Smooth muscle cell (in vitro differentiated cells): ENCODE results near the gene NDEL1. TPM values are rescaled to one million over a fixed set of nuclear protein-coding genes. Genes with fewer than 3 reads are reported as not detected.
A peak's percentile ranks its signal among the peaks of the same experiment; 100 is the strongest.

Source experiments
- DNase-seq: peaks from one replicate; lab custom pipeline; 2025; ENCODE audit not compliant: unreplicated experiment; lab: John Stamatoyannopoulos, UW
- H2AFZ ChIP-seq: fragments of 200-600 bp; sonication (generic); 2 replicates; pipeline ENCODE4 v1.6.0; 2016; ENCODE audit warnings: antibody characterized with exemption, low read depth, mild to moderate bottlenecking
- H3F3A ChIP-seq: fragments of 200-600 bp; sonication (generic); 2 replicates; pipeline ENCODE4 v1.6.0; 2017; ENCODE audit warnings: antibody characterized with exemption, low read depth
- H3K27ac ChIP-seq: fragments of 200-600 bp; sonication (generic); 2 replicates; pipeline ENCODE4 v1.5.1; 2016; ENCODE audit warnings: low read depth, mild to moderate bottlenecking
- H3K27me3 ChIP-seq: fragments of 200-600 bp; sonication (generic); 2 replicates; pipeline ENCODE4 v1.6.1; 2016; ENCODE audit warnings: low read depth, mild to moderate bottlenecking
- H3K36me3 ChIP-seq: fragments of 200-600 bp; sonication (generic); 2 replicates; pipeline ENCODE4 v1.5.1; 2016; ENCODE audit warnings: low read depth
- H3K4me1 ChIP-seq: fragments of 200-600 bp; sonication (generic); 2 replicates; pipeline ENCODE4 v1.5.1; 2016; ENCODE audit warnings: low read depth
- H3K4me2 ChIP-seq: fragments of 200-600 bp; sonication (generic); 2 replicates; pipeline ENCODE4 v1.6.0; 2016; ENCODE audit warnings: mild to moderate bottlenecking
- H3K4me3 ChIP-seq: fragments of 200-600 bp; sonication (generic); 2 replicates; pipeline ENCODE4 v1.5.1; 2016; ENCODE audit warnings: mild to moderate bottlenecking
- H3K79me2 ChIP-seq: fragments of 200-600 bp; sonication (generic); 2 replicates; pipeline ENCODE4 v1.6.0; 2016; ENCODE audit warnings: low read depth, mild to moderate bottlenecking
- H3K9ac ChIP-seq: fragments of 200-600 bp; sonication (generic); 2 replicates; pipeline ENCODE4 v1.6.0; 2016; ENCODE audit warnings: low read depth
- H3K9me3 ChIP-seq: fragments of 200-600 bp; sonication (generic); replicated peaks from 2 replicates; pipeline ENCODE4 v1.5.1; 2016; ENCODE audit warnings: low read depth
- H4K20me1 ChIP-seq: fragments of 200-600 bp; sonication (generic); 2 replicates; pipeline ENCODE4 v1.6.0; 2016; ENCODE audit warnings: low read depth
- CTCF ChIP-seq: fragments of 200-600 bp; sonication (generic); IDR thresholded peaks from 2 replicates; pipeline ENCODE4 v1.5.1; 2017; ENCODE audit warnings: borderline replicate concordance, mild to moderate bottlenecking, antibody characterized with exemption; ENCODE audit not compliant: insufficient read depth, poor library complexity, severe bottlenecking
- WGBS: methylation state at CpG from one replicate; pipeline ENCODE4 v1.1.7; 2016; ENCODE audit warnings: low lambda C conversion rate; 5-methylcytosine and 5-hydroxymethylcytosine counted together
- polyA plus RNA-seq: library from polyadenylated mRNA; unstranded; fragments of >200 nt; fragmentation: Nextera tagmentation; extraction: Ambion mirVana; gene quantifications from 2 replicates; pipeline ENCODE4 v1.2.1, GENCODE V29; 2016
- total RNA-seq: library from RNA; depleted of rRNA; stranded (reverse); fragments of >200 nt; gene quantifications from 2 replicates; pipeline ENCODE4 v1.2.3, GENCODE V29; 2014

The NDEL1 gene
- total and polyA plus RNA-seq, 2 experiments from 2014 or later, result 82.6 to 103 TPM

GRCh38 chr17:8426094-8426720 lies 9.5 kb upstream of the NDEL1 start:
- no peak for DNase-seq
- H3K9ac ChIP-seq, result no peak overlapping the region
- H3K27ac ChIP-seq, result no peak overlapping the region
- WGBS, result 91% methylated on average over 6 of the region's 6 CpGs
- no peaks in the 10 kb centered on the region for H3K4me1 ChIP-seq
- no peak for TF ChIP-seq CTCF
- no peaks in the 10 kb centered on the region for H3K36me3 ChIP-seq
- no peak overlapping the region for H3K4me2 ChIP-seq
- H3K9me3 ChIP-seq, result no peaks in the 10 kb centered on the region
- H2AFZ ChIP-seq, result no peak overlapping the region
- H3K79me2 ChIP-seq, result no peaks in the 10 kb centered on the region
- H3K4me3 ChIP-seq, result no peak overlapping the region
- no peaks in the 10 kb centered on the region for H3F3A ChIP-seq
- H4K20me1 ChIP-seq, result no peaks in the 10 kb centered on the region
- H3K27me3 ChIP-seq, result no peaks in the 10 kb centered on the region

- no peaks in the 10 kb centered on the region for H3K9me3 ChIP-seq
- no peak for TF ChIP-seq CTCF
- H3K27ac ChIP-seq, result no peak overlapping the region
- no peaks in the 10 kb centered on the region for H3K79me2 ChIP-seq
- no peaks in the 10 kb centered on the region for H3K4me1 ChIP-seq
- no peak overlapping the region for H3K4me2 ChIP-seq
- no peaks in the 10 kb centered on the region for H4K20me1 ChIP-seq
- no peaks in the 10 kb centered on the region for H3K27me3 ChIP-seq
- no peaks in the 10 kb centered on the region for H3K36me3 ChIP-seq
- no peak overlapping the region for H2AFZ ChIP-seq
- DNase-seq, result no peak
- WGBS, result 97% methylated on average over 3 of the region's 3 CpGs
- H3F3A ChIP-seq, result no peaks in the 10 kb centered on the region
- H3K9ac ChIP-seq, result no peak overlapping the region
- no peak overlapping the region for H3K4me3 ChIP-seq
Observed at GRCh38 chr17:8426802-8427201, 8.9 kb upstream of the NDEL1 start.

GRCh38 chr17:8430966-8431365 lies 4.7 kb upstream of the NDEL1 start:
- no peaks in the 10 kb centered on the region for H4K20me1 ChIP-seq
- TF ChIP-seq CTCF, result no peak
- DNase-seq, result no peak
- H3K4me1 ChIP-seq, result no peaks in the 10 kb centered on the region
- WGBS, result 46% methylated on average over 7 of the region's 7 CpGs
- no peak overlapping the region for H3K9ac ChIP-seq
- peak overlapping the region; percentile 59 for H3K27ac ChIP-seq
- H3F3A ChIP-seq, result no peaks in the 10 kb centered on the region
- no peaks in the 10 kb centered on the region for H3K9me3 ChIP-seq
- no peaks in the 10 kb centered on the region for H3K27me3 ChIP-seq
- no peak overlapping the region for H2AFZ ChIP-seq
- H3K4me2 ChIP-seq, result no peak overlapping the region
- no peak overlapping the region for H3K4me3 ChIP-seq
- H3K79me2 ChIP-seq, result peaks cover 2% of the 10 kb centered on the region
- no peaks in the 10 kb centered on the region for H3K36me3 ChIP-seq

- Histone ChIP-seq H3F3A (no peaks in the 10 kb centered on the region), H3K4me3 (peak overlapping the region; percentile 65), H3K27ac (peak overlapping the region; percentile 100), H2AFZ (no peak overlapping the region), H3K9ac (peak overlapping the region; percentile 100), H3K4me2 (peak overlapping the region; percentile 96), H3K9me3 (no peaks in the 10 kb centered on the region), H3K36me3 (peaks cover 5% of the 10 kb centered on the region), H3K79me2 (peaks cover 55% of the 10 kb centered on the region), H3K4me1 (peaks cover 5% of the 10 kb centered on the region), H4K20me1 (peaks cover 53% of the 10 kb centered on the region), H3K27me3 (no peaks in the 10 kb centered on the region)
- 2% methylated on average over 41 of the region's 43 CpGs for WGBS
- DNase-seq, result peak; percentile 72
- TF ChIP-seq CTCF, result no peak
Observed at GRCh38 chr17:8436169-8436843, 622 bp downstream of the NDEL1 start.
